PFSK-1 (cell line): Measurements from ENCODE around the gene RPTOR.

Experiments
- POLR2AphosphoS5 ChIP-seq: IDR thresholded peaks from 2 replicates; pipeline ENCODE4 v1.6.1; 2012; ENCODE audit warnings: low read depth, mild to moderate bottlenecking, control low read depth, low read length, moderate library complexity
- SIN3A ChIP-seq: IDR thresholded peaks from 2 replicates; pipeline ENCODE4 v1.6.1; 2012; ENCODE audit warnings: mild to moderate bottlenecking, low read length, moderate library complexity, borderline replicate concordance; ENCODE audit not compliant: insufficient read depth
- TF ChIP-seq, protein P1 (sequence below), 2 experiments: IDR thresholded peaks; 2 replicates each; pipeline versions ENCODE4 v1.6.1 to v1.8.0; 2011 to 2012; ENCODE audit warnings: low read depth in 2 of 2, low read length in 2 of 2, control low read depth in 1 of 2, inconsistent platforms in 1 of 2, mild to moderate bottlenecking in 1 of 2, moderate library complexity in 1 of 2; ENCODE audit not compliant: insufficient read depth in 1 of 2

DNA sequence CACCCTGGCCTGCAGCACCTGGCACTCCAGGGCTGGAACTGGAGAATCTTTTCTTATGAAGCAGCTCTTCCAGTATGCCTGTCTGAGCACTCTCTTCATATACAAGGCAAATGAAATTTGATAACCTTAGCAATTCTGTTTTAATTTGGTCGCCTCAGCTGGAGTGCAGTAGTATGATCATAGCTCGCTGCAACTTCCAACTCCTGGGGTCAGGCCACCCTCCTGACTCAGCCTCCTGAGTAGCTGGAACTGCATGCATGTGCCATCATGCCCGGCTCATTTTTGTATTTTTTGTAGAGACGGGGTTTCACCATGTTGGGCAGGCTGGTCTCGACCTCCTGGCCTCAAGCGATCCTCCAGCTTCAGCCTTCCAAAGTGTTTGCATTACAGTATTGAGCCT is 306.2 kb downstream of the RPTOR start:
- TF ChIP-seq, protein P1, sequence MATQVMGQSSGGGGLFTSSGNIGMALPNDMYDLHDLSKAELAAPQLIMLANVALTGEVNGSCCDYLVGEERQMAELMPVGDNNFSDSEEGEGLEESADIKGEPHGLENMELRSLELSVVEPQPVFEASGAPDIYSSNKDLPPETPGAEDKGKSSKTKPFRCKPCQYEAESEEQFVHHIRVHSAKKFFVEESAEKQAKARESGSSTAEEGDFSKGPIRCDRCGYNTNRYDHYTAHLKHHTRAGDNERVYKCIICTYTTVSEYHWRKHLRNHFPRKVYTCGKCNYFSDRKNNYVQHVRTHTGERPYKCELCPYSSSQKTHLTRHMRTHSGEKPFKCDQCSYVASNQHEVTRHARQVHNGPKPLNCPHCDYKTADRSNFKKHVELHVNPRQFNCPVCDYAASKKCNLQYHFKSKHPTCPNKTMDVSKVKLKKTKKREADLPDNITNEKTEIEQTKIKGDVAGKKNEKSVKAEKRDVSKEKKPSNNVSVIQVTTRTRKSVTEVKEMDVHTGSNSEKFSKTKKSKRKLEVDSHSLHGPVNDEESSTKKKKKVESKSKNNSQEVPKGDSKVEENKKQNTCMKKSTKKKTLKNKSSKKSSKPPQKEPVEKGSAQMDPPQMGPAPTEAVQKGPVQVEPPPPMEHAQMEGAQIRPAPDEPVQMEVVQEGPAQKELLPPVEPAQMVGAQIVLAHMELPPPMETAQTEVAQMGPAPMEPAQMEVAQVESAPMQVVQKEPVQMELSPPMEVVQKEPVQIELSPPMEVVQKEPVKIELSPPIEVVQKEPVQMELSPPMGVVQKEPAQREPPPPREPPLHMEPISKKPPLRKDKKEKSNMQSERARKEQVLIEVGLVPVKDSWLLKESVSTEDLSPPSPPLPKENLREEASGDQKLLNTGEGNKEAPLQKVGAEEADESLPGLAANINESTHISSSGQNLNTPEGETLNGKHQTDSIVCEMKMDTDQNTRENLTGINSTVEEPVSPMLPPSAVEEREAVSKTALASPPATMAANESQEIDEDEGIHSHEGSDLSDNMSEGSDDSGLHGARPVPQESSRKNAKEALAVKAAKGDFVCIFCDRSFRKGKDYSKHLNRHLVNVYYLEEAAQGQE (IDR thresholded peaks at IDR 0.05; ENCODE audit: insufficient read depth in 1 of 2, low read depth in 2 of 2, low read length in 2 of 2): no peak
- TF ChIP-seq SIN3A: no peak
- no peak for TF ChIP-seq POLR2AphosphoS5
